HepG2 (cell line): ENCODE data around the gene RHOT2. TPM values are rescaled to one million over a fixed set of nuclear protein-coding genes. Genes with fewer than 3 reads are reported as not detected.

Experiments
- ATAC-seq: fragments of 200-7000 bp; cut with Tn5 transposase; 3 replicates; pipeline ENCODE4 v1.9.1; 2020; ENCODE audit warnings: mild to moderate bottlenecking, moderate library complexity
- BruUV-seq: library from RNA; stranded (reverse); fragments of 400-500 nt; replicated peaks from 2 replicates; lab custom pipeline; 2021; lab: Mats Ljungman, UMichigan
- CTCF ChIA-PET: fragments of 300-600 bp; formaldehyde crosslinking; extraction: SDS; loops from one replicate; lab custom pipeline; 2021; ENCODE audit warnings: low total read pairs, inconsistent platforms, low intra/inter-chr PET ratio; lab: Yijun Ruan, JAX
- POLR2A ChIA-PET: fragments of 350-600 bp; sonication (Branson Sonifier 250); formaldehyde crosslinking; loops from one replicate; lab custom pipeline; 2020; ENCODE audit warnings: antibody characterized with exemption, inconsistent platforms; lab: Yijun Ruan, JAX
- DNase-seq: peaks from one replicate; pipeline ENCODE4 v3.0.0-alpha.2; 2015; ENCODE audit warnings: low spot score
- FAIRE-seq: peaks from 3 replicates; lab custom pipeline; 2011; peaks lifted over from hg19 to GRCh38; lab: Jason Lieb, UNC
- H2AFZ ChIP-seq: one replicate; pipeline ENCODE4 v1.6.1; 2011; ENCODE audit warnings: low read length, inconsistent platforms
- H3K27ac ChIP-seq: fragments of 300-600 bp; 3 replicates; pipeline ENCODE4 v1.8.0; 2011; ENCODE audit warnings: mixed run types, mild to moderate bottlenecking, mixed read lengths, low read length, inconsistent platforms; ENCODE audit not compliant: insufficient read depth; ENCODE audit errors: extremely low read length
- H3K27me3 ChIP-seq, 2 experiments: fragments of 200-600 bp in 1 of 2; 2 replicates in 1 of 2; 3 replicates in 1 of 2; pipeline versions ENCODE4 v1.6.0 to v1.8.0; 2011; ENCODE audit warnings: low read length in 2 of 2, mild to moderate bottlenecking in 2 of 2, moderate library complexity in 2 of 2, inconsistent platforms in 1 of 2; ENCODE audit not compliant: insufficient read depth in 2 of 2, control insufficient read depth in 1 of 2
- H3K36me3 ChIP-seq, 2 experiments: fragments of 200-600 bp in 1 of 2; replicated peaks in 1 of 2; 2 replicates in 1 of 2; 3 replicates in 1 of 2; pipeline versions ENCODE4 v1.5.1 to v1.8.0; 2011; ENCODE audit warnings: low read length in 2 of 2, inconsistent platforms in 1 of 2; ENCODE audit not compliant: insufficient read depth in 2 of 2, control insufficient read depth in 1 of 2
- H3K4me1 ChIP-seq: 2 replicates; pipeline ENCODE4 v1.5.1; 2012; ENCODE audit warnings: low read length, inconsistent platforms; ENCODE audit not compliant: insufficient read depth
- H3K4me2 ChIP-seq: 2 replicates; pipeline ENCODE4 v1.6.0; 2011; ENCODE audit warnings: low read depth, low read length, inconsistent platforms
- H3K4me3 ChIP-seq, 3 experiments: fragments of 200-600 bp in 1 of 3; sonication (generic), shearing (Covaris generic) in 1 of 3; replicated peaks in 1 of 3; 2 replicates each; pipeline ENCODE4 v1.5.1; 2011 to 2016; ENCODE audit warnings: low read length in 3 of 3, inconsistent platforms in 2 of 3, low read depth in 2 of 3, mild to moderate bottlenecking in 2 of 3, control low read depth in 1 of 3, mixed read lengths in 1 of 3; ENCODE audit not compliant: insufficient read depth in 1 of 3
- H3K79me2 ChIP-seq: one replicate; pipeline ENCODE4 v1.6.1; 2011; ENCODE audit warnings: low read length, inconsistent platforms; ENCODE audit not compliant: insufficient read depth
- H3K9ac ChIP-seq: 2 replicates; pipeline ENCODE4 v1.6.0; 2011; ENCODE audit warnings: mild to moderate bottlenecking, low read depth, low read length, inconsistent platforms; ENCODE audit not compliant: insufficient read depth
- H3K9me3 ChIP-seq: 2 replicates; pipeline ENCODE4 v1.5.1; 2012; ENCODE audit warnings: mild to moderate bottlenecking, low read length
- H4K20me1 ChIP-seq: 2 replicates; pipeline ENCODE4 v1.6.0; 2011; ENCODE audit warnings: inconsistent platforms, mild to moderate bottlenecking, low read length, moderate library complexity; ENCODE audit not compliant: insufficient read depth
- PATZ1 ChIP-seq: sonication (generic); formaldehyde crosslinking; IDR thresholded peaks from 2 replicates; pipeline ENCODE4 v1.4.0; 2020; ENCODE audit warnings: missing genetic modification reagents
- PHF5A ChIP-seq: IDR thresholded peaks from one replicate; pipeline ENCODE4 v1.6.1; 2018; ENCODE audit warnings: low read depth, missing genetic modification reagents; ENCODE audit not compliant: unreplicated experiment
- RARA ChIP-seq: IDR thresholded peaks from 2 replicates; pipeline ENCODE4 v1.6.1; 2016; ENCODE audit warnings: missing genetic modification reagents, missing compliant biosample characterization
- ZFAT ChIP-seq: sonication (generic); formaldehyde crosslinking; conservative IDR thresholded peaks from 2 replicates; pipeline ENCODE4 v1.8.1; 2023; ENCODE audit warnings: missing genetic modification reagents, inconsistent platforms
- WGBS: methylation state at CpG from one replicate; pipeline ENCODE4 v1.1.6; 2017; ENCODE audit warnings: low lambda C conversion rate; 5-methylcytosine and 5-hydroxymethylcytosine counted together
- in situ Hi-C: cut with HindIII; loops from 2 replicates; pipeline ENCODE4 v1.10.0; 2017; ENCODE audit warnings: low pct_unique_long_range_greater_than_20kb; ENCODE audit not compliant: extremely low pct_ligation_motif_present
- intact Hi-C: fragments of 100-400 bp; cut with micrococcal nuclease; formaldehyde crosslinking; loops from one replicate; pipeline ENCODE4 v1.10.0; 2022; ENCODE audit not compliant: unreplicated experiment
- polyA plus RNA-seq, 8 experiments: library from polyadenylated mRNA; depleted of rRNA in 3 of 8; stranded (reverse) in 7 of 8; unstranded in 1 of 8; fragments of >200 nt; fragmentation: Illumina TruSeq in 4 of 8; extraction: Trizol in 4 of 8; gene quantifications; 2 replicates each; pipeline versions ENCODE4 v1.2.1 to v1.2.3, GENCODE V29; 2011 to 2016; ENCODE audit warnings: low read depth in 4 of 8, missing spikeins in 1 of 8, mixed read lengths in 1 of 8; ENCODE audit not compliant: insufficient read depth in 1 of 8
- total RNA-seq, 5 experiments: library from RNA; depleted of rRNA; stranded (reverse); fragments of >200 nt; fragmentation: Illumina TruSeq; extraction: Trizol; gene quantifications; 2 replicates each; pipeline ENCODE4 v1.2.3, GENCODE V29; 2016; ENCODE audit warnings: low read depth in 1 of 5

The RHOT2 gene
- total and polyA plus RNA-seq, 2 of the 13 experiments (the other 11 are each of a cell fraction or from before 2014, with no cell fraction given) = 63.6 to 76.9 TPM

- Histone ChIP-seq H3K9ac (no peak overlapping the region), H3K27me3 (no peaks in the 10 kb centered on the region), H3K27ac (no peak overlapping the region), H3K4me2 (no peak overlapping the region), H4K20me1 (no peaks in the 10 kb centered on the region), H3K79me2 (peaks cover 18% of the 10 kb centered on the region), H2AFZ (no peak overlapping the region), H3K4me3 (no peak overlapping the region), H3K9me3 (no peaks in the 10 kb centered on the region), H3K36me3 (no peaks in the 10 kb centered on the region; a peak in 1 of 5 replicates), H3K4me1 (peaks cover 49% of the 10 kb centered on the region)
- no peak for ATAC-seq
- ChIA-PET CTCF (no interaction called here), POLR2A (interaction anchor here (1.1 to 1.6 kb wide), 2 partner anchors 10 to 41 kb away, joined by 3 to 4 read pairs; partner anchors contain the start of gene STUB1)
- BruUV-seq = no TSS peak
- TF ChIP-seq ZFAT (CRISPR knock-in tag) (no peak), PATZ1 (CRISPR knock-in tag) (0 out of 2 replicates have a peak, but pooled peaks have one; percentile 36)
- no peak for DNase-seq
- WGBS = 86% methylated on average over 5 of the region's 9 CpGs
- in situ Hi-C loops = no loop called here
- intact Hi-C loops = no loop called here
- FAIRE-seq = no peak
Measured at GRCh38 chr16:638836-639235, 29.1 kb upstream of the RHOT2 start.

- Histone ChIP-seq H3K4me2 (peak overlapping the region; percentile 98; the same call in 1 of the 2 replicates), H3K27me3 (no peaks in the 10 kb centered on the region), H3K36me3 (no peaks in the 10 kb centered on the region), H3K27ac (no peak overlapping the region), H2AFZ (no peak overlapping the region), H4K20me1 (peaks cover 4% of the 10 kb centered on the region; the same call in 1 of the 2 replicates), H3K4me3 (peak overlapping the region; percentile 59 to 89 (median 82); a peak in 4 of 6 replicates), H3K4me1 (peaks cover 54% of the 10 kb centered on the region), H3K9ac (peak overlapping the region; percentile 94), H3K9me3 (no peaks in the 10 kb centered on the region), H3K79me2 (peaks cover 23% of the 10 kb centered on the region)
- POLR2A ChIA-PET = no interaction called here
- BruUV-seq = no TSS peak
- in situ Hi-C loops (no loop called here), intact Hi-C loops (loop anchor here (10.0 kb wide), 1 partner anchor 56 kb away; no protein-coding TSS in a partner anchor)
- CTCF ChIA-PET = no interaction called here
- ATAC-seq (no peak), DNase-seq (no peak), FAIRE-seq (no peak)
- 66% methylated on average over 3 of the region's 5 CpGs for WGBS
- no peak for TF ChIP-seq RARA (CRISPR knock-in tag)
- TF ChIP-seq PHF5A (CRISPR knock-in tag) = no peak
Measured at GRCh38 chr16:640614-641013, 27.3 kb upstream of the RHOT2 start.
